GM12878 (cell line): Measurements from ENCODE around the gene STAG1. TPM values are rescaled to one million over a fixed set of nuclear protein-coding genes. Genes with fewer than 3 reads are reported as not detected.

Source experiments
- BHLHE40 ChIP-seq, 2 experiments: fragments of 450-650 bp in 1 of 2; IDR thresholded peaks; 2 replicates each; pipeline ENCODE4 v1.6.1; 2011 to 2017; ENCODE audit warnings: low read depth in 2 of 2, borderline replicate concordance in 1 of 2, improper control_type of control experiment in 1 of 2, low read length in 1 of 2, mild to moderate bottlenecking in 1 of 2
- EED ChIP-seq: sonication (generic); IDR thresholded peaks from 2 replicates; pipeline ENCODE4 v1.6.1; 2016; ENCODE audit warnings: antibody characterized with exemption, low read depth
- EP300 ChIP-seq, 2 experiments: fragments of 150-350 bp in 1 of 2; IDR thresholded peaks; 2 replicates each; pipeline ENCODE4 v1.6.1; 2011 to 2012; ENCODE audit warnings: low read depth in 2 of 2, low read length in 2 of 2, borderline replicate concordance in 1 of 2, improper control_type of control experiment in 1 of 2, inconsistent platforms in 1 of 2; ENCODE audit not compliant: control insufficient read depth in 1 of 2
- GATAD2B ChIP-seq: fragments of 450-650 bp; conservative IDR thresholded peaks from 2 replicates; pipeline ENCODE4 v1.6.1; 2017; ENCODE audit warnings: low read depth, mild to moderate bottlenecking, moderate library complexity
- IKZF2 ChIP-seq, 2 experiments: fragments of 450-650 bp; IDR thresholded peaks; 2 replicates each; pipeline ENCODE4 v1.6.1; 2017; ENCODE audit warnings: mild to moderate bottlenecking in 2 of 2, moderate library complexity in 2 of 2
- IRF4 ChIP-seq: IDR thresholded peaks from 2 replicates; pipeline ENCODE4 v1.6.1; 2011; ENCODE audit warnings: low read depth, low read length
- JUNB ChIP-seq: IDR thresholded peaks from 2 replicates; pipeline ENCODE4 v1.6.1; 2016; ENCODE audit warnings: antibody characterized with exemption, mild to moderate bottlenecking
- LARP7 ChIP-seq: fragments of 450-650 bp; IDR thresholded peaks from 2 replicates; pipeline ENCODE4 v1.6.1; 2017; ENCODE audit warnings: mild to moderate bottlenecking
- MTA2 ChIP-seq: fragments of 450-650 bp; IDR thresholded peaks from 2 replicates; pipeline ENCODE4 v1.6.1; 2016; ENCODE audit warnings: low read depth, mild to moderate bottlenecking, moderate library complexity
- MXI1 ChIP-seq: fragments of 150-350 bp; IDR thresholded peaks from 2 replicates; pipeline ENCODE4 v1.6.1; 2011; ENCODE audit warnings: low read depth, mild to moderate bottlenecking, inconsistent platforms, low read length, improper control_type of control experiment
- NR2C2 ChIP-seq: IDR thresholded peaks from 2 replicates; pipeline ENCODE4 v1.6.1; 2011; ENCODE audit warnings: borderline replicate concordance, low read depth; ENCODE audit not compliant: control insufficient read depth, insufficient read length
- PAX8 ChIP-seq: fragments of 450-650 bp; IDR thresholded peaks from 2 replicates; pipeline ENCODE4 v1.6.1; 2017; ENCODE audit warnings: mild to moderate bottlenecking, moderate library complexity
- RAD51 ChIP-seq: fragments of 450-650 bp; IDR thresholded peaks from 2 replicates; pipeline ENCODE4 v1.6.1; 2016; ENCODE audit warnings: moderate library complexity, mild to moderate bottlenecking, inconsistent platforms
- RBBP5 ChIP-seq: fragments of 200-600 bp; sonication (generic); conservative IDR thresholded peaks from 2 replicates; pipeline ENCODE4 v1.6.1; 2016
- RELA ChIP-seq: fragments of 450-650 bp; IDR thresholded peaks from 2 replicates; pipeline ENCODE4 v1.8.0; 2014; ENCODE audit warnings: borderline replicate concordance; ENCODE audit not compliant: partially characterized antibody
- SIX5 ChIP-seq: IDR thresholded peaks from 2 replicates; pipeline ENCODE4 v1.6.1; 2011; ENCODE audit warnings: mild to moderate bottlenecking, low read depth, low read length, moderate library complexity; ENCODE audit not compliant: severe bottlenecking
- SPI1 ChIP-seq: IDR thresholded peaks from 2 replicates; pipeline ENCODE4 v1.6.1; 2011; ENCODE audit warnings: low read depth, mild to moderate bottlenecking, low read length, moderate library complexity, borderline replicate concordance; ENCODE audit not compliant: insufficient read depth
- TARDBP ChIP-seq: IDR thresholded peaks from 2 replicates; pipeline ENCODE4 v1.6.1; 2016; ENCODE audit warnings: borderline replicate concordance
- TCF3 ChIP-seq: IDR thresholded peaks from 2 replicates; pipeline ENCODE4 v1.6.1; 2012; ENCODE audit warnings: low read depth, mild to moderate bottlenecking, low read length, borderline replicate concordance; ENCODE audit not compliant: insufficient read depth
- TCF7 ChIP-seq: IDR thresholded peaks from 2 replicates; pipeline ENCODE4 v1.6.1; 2014; ENCODE audit warnings: antibody characterized with exemption, borderline replicate concordance
- YY1 ChIP-seq: IDR thresholded peaks from 2 replicates; pipeline ENCODE4 v1.6.1; 2011; ENCODE audit warnings: low read depth, mild to moderate bottlenecking, low read length
- ZNF217 ChIP-seq: fragments of 450-650 bp; IDR thresholded peaks from 2 replicates; pipeline ENCODE4 v1.6.1; 2017; ENCODE audit warnings: antibody characterized with exemption, mild to moderate bottlenecking
- polyA plus RNA-seq, 11 experiments: library from polyadenylated mRNA; depleted of rRNA in 4 of 11; unstranded in 6 of 11; stranded (reverse) in 5 of 11; fragments of >200 nt; fragmentation: Nextera tagmentation in 4 of 11; fragmentation: Illumina TruSeq in 1 of 11; extraction: Ambion mirVana in 4 of 11; extraction: Trizol in 1 of 11; gene quantifications; 1 replicate in 1 of 11; 2 replicates in 10 of 11; pipeline versions ENCODE4 v1.2.1 to v1.2.3, GENCODE V29; 2011 to 2016; ENCODE audit warnings: inconsistent platforms in 2 of 11, missing spikeins in 2 of 11, low read depth in 1 of 11
- total RNA-seq, 4 experiments: library from RNA; depleted of rRNA in 3 of 4; stranded (reverse); fragments of >200 nt in 3 of 4; fragmentation: Illumina TruSeq in 1 of 4; extraction: Trizol in 1 of 4; gene quantifications; 2 replicates each; pipeline versions ENCODE4 v1.2.1 to v1.2.3, GENCODE V29; 2013 to 2021
- TF ChIP-seq, protein P1 (sequence below): IDR thresholded peaks from 2 replicates; pipeline ENCODE4 v1.6.1; 2011; ENCODE audit warnings: low read depth, mild to moderate bottlenecking, low read length, moderate library complexity, borderline replicate concordance; ENCODE audit errors: extremely low read depth
- TF ChIP-seq, protein P2 (sequence below): fragments of 150-350 bp; IDR thresholded peaks from 2 replicates; pipeline ENCODE4 v1.6.1; 2014; ENCODE audit warnings: mild to moderate bottlenecking, low read depth, low read length
- TF ChIP-seq, protein P3 (sequence below): fragments of 450-650 bp; IDR thresholded peaks from 2 replicates; pipeline ENCODE4 v1.6.1; 2014; ENCODE audit warnings: mild to moderate bottlenecking

Gene STAG1
- total and polyA plus RNA-seq, 10 of the 15 experiments (the other 5 are each of a cell fraction or from before 2014, with no cell fraction given) = 4.4 to 30.1 (median 20.2) TPM

DNA sequence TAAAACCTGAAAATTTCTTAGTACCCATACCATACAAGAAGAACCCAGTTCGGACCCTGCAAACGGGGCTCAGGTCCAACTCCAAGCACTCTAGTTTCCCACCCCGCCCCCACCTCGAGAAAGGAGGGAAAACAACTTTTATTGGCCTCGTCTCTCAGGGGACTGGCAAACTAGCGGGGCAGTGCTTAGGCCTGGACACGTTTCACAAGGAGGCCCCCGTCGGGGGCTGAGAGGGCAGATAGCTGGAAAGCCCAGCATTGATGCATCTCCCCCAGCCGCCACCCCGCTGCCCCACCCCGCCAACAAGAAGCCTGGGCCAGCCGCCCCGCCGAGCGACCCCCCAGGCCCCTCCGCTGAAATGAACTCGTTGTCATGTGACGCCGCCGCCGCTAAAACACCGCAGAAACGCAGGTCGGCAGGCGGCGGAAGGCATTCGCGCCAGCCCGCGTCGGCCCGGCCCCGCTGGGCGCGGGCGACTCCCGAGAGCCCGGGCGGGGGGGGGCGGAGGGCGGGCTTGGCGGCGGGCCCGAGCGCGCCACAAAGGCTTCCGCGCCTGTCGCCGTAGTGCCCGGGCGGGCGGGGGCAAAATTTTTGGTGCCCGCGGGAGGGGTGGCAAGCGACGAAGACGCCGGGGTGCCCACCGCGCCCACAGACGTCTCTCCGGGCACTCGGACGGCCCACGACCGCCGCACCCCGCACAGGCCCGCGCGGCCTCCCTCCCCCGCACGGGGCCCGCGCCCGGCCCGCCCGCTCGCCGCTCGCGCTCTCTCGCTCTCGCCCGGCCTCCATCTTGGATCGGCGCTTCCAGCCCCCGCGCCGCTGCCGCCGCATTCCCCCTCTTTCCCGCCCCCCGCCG, 634 bp downstream of the STAG1 start (continued):
- TF ChIP-seq, protein P1, sequence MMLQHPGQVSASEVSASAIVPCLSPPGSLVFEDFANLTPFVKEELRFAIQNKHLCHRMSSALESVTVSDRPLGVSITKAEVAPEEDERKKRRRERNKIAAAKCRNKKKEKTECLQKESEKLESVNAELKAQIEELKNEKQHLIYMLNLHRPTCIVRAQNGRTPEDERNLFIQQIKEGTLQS = no peak
- TF ChIP-seq MTA2 (no peak), EED (no peak), SPI1 (no peak), NR2C2 (no peak), RBBP5 (no peak), EP300 (IDR thresholded peaks at IDR 0.05; ENCODE audit: borderline replicate concordance in 1 of 2, control insufficient read depth in 1 of 2, low read depth in 2 of 2, low read length in 2 of 2) (no peak), LARP7 (peak; percentile 63), IKZF2 (IDR thresholded peaks at IDR 0.05) (peak; percentile 22 to 45; a peak in 1 of 4 replicates), BHLHE40 (IDR thresholded peaks at IDR 0.05; ENCODE audit: borderline replicate concordance in 1 of 2, low read depth in 2 of 2, low read length in 1 of 2) (peak in 1 of 2 experiments; percentile 37; a peak in 1 of 4 replicates), TCF3 (no peak), TCF7 (no peak), JUNB (no peak), PAX8 (no peak), YY1 (peak; percentile 86; the same call in 1 of the 2 replicates), MXI1 (no peak), GATAD2B (no peak), RELA (no peak), TARDBP (no peak), SIX5 (no peak), ZNF217 (peak; percentile 63; the same call in 1 of the 2 replicates), RAD51 (no peak), IRF4 (no peak)
- TF ChIP-seq, protein P2, sequence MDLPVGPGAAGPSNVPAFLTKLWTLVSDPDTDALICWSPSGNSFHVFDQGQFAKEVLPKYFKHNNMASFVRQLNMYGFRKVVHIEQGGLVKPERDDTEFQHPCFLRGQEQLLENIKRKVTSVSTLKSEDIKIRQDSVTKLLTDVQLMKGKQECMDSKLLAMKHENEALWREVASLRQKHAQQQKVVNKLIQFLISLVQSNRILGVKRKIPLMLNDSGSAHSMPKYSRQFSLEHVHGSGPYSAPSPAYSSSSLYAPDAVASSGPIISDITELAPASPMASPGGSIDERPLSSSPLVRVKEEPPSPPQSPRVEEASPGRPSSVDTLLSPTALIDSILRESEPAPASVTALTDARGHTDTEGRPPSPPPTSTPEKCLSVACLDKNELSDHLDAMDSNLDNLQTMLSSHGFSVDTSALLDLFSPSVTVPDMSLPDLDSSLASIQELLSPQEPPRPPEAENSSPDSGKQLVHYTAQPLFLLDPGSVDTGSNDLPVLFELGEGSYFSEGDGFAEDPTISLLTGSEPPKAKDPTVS = no peak
- TF ChIP-seq, protein P3, sequence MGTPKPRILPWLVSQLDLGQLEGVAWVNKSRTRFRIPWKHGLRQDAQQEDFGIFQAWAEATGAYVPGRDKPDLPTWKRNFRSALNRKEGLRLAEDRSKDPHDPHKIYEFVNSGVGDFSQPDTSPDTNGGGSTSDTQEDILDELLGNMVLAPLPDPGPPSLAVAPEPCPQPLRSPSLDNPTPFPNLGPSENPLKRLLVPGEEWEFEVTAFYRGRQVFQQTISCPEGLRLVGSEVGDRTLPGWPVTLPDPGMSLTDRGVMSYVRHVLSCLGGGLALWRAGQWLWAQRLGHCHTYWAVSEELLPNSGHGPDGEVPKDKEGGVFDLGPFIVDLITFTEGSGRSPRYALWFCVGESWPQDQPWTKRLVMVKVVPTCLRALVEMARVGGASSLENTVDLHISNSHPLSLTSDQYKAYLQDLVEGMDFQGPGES = no peak
